HG03060 (cell line): ENCODE data around the gene CLN5.
"Not testable (repeated sequence)": the region's sequence is repeated elsewhere in the genome, so short reads cannot be mapped to it uniquely, and the experiment has no call there.

ENCODE experiments used
- ATAC-seq: cut with Tn5 transposase; IDR thresholded peaks from one replicate; pipeline ENCODE4 v1.9.1; 2021; ENCODE audit warnings: low read depth, moderate number of reproducible peaks; ENCODE audit not compliant: unreplicated experiment

CLN5 gene

DNA sequence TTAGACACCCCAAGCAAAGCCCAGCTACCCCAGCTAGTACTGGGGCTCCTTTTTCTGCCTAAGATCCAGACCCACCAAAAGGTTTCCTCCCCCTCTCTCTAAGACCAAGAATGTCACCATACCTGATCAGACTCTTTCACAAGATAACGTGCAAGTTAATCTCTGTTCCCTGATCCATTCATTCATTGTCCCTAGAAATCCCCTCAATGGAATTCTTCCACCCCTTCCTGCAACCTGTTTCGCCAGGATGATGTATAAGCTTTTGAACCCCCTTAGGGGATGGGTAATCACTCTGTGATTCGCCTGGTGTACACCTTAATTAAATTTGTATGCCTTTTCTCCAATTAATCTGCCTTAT, 17.3 kb upstream of the CLN5 start:
- no peak for ATAC-seq

- no peak for ATAC-seq
Observed at GRCh38 chr13:76975863-76976262, 16.0 kb upstream of the CLN5 start.

GRCh38 chr13:76976490-76976889, 15.4 kb upstream of the CLN5 start:
- no peak for ATAC-seq

DNA sequence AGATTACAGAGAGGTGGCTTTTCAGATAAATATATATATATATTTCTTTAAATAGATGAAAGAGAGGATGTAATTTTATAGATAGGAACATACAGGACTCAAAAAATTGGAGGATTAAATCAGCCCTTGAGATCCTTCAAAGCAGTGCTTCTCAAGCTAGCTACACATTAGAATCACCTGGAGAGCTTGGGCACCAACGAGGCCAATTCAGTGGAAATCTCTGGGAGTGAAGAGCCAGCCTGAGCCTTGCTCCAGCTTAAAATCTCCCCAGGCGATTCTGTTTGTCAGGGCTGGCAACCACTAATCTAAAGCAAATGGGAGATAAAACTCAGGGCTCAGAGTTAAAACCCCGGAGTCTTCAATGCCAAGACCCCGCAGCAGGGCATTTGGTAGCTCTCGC, 15.0 kb upstream of the CLN5 start:
- ATAC-seq: no peak

DNA sequence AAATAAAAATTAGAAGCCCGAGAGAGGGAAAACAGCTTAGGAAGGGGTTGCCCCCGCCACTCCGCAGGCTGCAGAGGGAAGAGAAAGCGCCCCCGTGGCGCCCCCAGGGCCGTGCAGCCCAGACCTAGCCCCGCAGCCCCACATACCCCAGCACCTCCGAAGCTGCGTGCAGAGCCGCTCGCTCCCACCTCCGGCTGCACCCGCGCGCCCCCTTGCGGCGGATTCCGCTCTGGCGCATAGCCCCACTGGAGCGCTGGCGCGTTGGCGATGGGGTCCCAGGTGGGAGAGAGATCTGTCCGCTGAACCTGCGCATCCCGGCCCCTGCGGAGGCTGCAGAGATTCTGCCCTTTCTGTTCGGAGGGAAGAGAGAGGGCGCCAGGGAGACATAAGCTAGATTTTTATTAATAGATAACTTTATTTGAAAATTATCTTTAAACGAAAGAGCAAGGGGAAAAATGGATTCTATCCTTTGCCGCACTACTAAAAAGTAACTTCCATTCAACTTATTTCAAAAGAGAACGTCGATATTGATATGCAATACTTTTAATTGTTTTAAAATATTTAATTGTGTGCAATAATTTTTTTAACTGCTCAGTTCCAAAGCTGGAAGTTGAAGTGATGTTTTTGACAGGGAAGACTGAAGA, 11.7 kb upstream of the CLN5 start:
- ATAC-seq: peak; percentile 92

DNA sequence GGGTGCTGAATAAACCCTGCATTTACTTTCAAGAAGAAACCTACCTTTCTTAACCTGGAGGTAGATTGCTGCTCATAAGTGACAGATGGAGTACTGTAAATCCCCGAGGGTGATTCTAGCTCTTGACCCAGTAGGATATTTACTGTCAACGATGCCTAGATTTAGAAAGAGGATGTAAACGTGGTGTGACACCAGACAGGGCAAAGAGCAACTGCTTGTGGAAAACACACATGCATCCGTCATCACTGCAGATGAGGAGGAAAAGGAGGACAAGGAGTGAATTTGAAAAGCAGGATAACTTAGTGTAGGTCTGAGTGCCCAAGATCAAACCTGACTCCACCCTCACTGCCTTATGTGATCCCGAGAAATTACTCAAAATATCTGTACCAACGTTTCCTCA, 9.8 kb upstream of the CLN5 start:
- ATAC-seq: no peak

DNA sequence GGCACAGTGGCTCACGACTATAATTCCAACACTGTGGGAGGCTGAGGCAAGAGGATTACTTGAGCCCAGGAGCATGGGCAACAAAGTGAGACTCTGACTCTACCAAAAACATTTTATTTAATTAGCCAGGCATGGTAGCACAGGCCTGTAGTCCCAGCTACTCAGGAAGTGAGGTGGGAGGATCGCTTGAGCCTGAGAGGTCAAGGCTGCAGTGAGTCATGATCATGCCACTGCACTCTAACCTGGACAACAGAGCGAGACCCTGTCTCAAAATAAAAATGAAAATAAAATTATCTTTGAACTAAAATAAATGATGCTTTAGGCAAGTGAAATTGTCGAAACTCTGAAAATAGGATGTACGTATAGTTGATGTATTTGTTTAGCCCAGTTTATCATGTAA, 8.2 kb upstream of the CLN5 start:
- no peak for ATAC-seq

GRCh38 chr13:76991432-76991795, 467 bp upstream of the CLN5 start:
- ATAC-seq: peak; percentile 58

DNA sequence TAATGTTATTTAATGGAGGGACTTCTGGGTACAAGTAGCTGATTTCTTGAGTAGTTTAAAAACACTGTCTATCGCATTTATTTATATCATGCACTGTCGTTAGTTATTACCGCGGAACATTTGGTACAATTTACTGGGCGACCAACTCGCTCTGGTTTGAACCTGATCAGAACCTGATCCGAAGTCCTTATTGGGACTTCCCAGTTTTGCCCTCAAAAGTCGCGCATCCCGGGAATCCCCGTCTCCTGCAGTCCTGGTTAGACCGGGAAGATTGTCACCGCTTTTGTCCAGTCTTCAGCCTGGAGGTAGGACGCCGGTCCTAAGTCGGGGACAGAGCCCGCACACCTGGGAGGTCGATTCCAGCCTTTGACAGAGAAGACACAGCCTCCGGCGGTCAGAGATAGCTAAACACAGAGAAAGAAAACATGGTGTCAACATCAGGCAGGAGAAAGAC, 694 bp downstream of the CLN5 start:
- ATAC-seq: no peak

DNA sequence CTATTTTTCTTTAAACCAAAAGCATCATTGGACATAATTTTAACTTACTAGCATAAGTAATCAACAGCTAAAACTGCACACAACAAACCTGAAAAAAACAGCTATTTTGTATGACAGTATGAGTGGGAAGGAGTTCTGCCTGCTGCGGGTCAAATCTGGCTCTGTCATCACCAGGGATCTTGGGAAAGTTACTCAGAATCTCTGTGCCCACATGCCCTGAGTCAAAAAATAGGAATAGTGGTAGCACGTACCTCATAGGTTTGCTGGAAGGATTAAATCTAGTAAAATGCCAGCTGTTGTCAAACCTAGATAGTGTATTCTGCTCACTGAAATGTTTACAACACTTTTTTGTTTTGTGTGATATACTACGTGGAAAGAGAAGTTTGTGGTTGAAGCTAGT, 1.1 kb downstream of the CLN5 start:
- no peak for ATAC-seq

- no peak for ATAC-seq
Observed at GRCh38 chr13:76993473-76993872, 1.6 kb downstream of the CLN5 start.

DNA sequence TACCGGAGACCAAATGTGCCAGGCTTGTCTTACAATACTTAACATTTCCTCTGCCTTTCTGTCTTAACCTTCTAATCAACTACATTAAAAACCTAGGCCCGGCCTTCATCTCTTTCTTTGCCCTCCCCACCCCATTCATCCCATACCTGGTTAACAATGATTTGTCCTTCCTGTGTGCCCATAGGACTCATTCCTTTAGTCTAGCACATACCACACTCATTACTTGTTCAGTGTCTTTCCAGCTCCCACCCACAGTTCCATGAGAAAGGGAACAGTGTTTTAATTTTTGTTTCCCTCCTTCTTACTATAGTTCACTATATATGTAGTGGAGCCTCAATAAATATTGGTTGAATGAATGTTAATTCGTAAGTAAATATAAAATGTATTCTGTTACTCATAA, 2.4 kb downstream of the CLN5 start:
- no peak for ATAC-seq

GRCh38 chr13:77000475-77000874, 8.6 kb downstream of the CLN5 start:
- ATAC-seq: no peak

DNA sequence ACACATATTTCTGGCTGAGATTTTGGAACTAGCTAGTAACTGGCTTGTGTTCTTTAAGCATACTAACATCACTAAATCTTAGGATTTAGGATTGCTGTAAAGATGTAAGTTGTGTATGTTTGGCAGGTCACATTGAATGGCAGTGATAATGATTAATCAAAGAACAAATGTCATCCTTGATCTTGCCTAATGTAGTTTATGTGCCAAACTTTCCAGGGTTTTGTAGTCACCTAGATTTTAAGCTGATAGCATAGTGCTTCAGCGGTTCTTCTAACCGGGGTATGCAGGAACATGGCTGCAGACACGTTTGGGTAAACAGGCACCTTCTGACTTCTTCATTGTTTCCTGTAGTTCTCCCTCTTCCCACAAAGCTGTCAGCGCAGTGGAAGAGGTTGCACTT, 9.7 kb downstream of the CLN5 start:
- ATAC-seq: no peak

- ATAC-seq: no peak
Observed at GRCh38 chr13:77001963-77002587, 10.2 kb downstream of the CLN5 start.

DNA sequence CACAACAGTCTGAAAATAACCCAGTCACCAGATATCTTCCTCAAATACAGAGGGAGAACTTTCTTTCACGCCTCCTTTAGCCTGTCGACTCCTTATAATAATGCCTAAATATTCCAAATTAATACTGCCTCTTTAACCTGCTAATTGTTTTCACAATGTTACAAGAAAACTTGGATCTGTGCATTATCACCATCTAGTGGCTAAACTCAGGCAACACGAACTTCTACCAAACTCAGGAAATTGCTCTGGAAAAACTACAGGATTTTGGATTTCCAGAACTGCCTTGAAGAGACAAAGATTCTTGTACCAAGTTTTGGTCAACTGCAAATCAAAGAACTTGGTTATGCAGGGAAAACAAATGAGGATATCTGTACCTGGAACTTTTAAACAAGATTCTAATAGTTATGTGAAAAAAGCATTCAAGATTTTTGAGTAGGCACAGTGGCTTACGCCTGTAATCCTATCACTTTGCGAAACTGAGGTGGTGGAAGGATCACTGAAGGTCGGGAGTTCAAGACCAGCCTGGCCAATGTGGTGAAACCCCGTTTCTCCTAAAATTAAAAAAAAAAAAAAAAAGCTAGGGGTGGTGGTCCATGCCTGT, 10.8 kb downstream of the CLN5 start:
- no peak for ATAC-seq

DNA sequence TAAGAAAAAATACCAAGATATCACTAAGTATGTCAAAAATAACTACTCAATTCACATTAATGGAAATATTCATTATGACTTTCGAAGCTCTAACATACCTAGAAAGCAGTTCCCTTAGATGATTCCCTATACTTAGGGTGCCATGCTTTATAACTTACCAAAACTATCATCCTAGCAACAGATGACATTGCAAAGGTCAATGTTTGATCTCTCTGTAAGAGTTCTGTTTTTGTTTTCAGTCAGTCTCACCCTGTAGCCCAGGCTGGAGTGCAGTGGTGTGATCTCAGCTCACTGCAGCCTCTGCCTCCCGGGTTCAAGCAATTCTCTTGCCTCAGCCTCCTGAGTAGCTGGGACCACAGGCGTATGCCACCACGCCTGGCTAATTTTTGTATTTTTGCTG, 16.5 kb downstream of the CLN5 start:
- not testable (repeated sequence) for ATAC-seq

DNA sequence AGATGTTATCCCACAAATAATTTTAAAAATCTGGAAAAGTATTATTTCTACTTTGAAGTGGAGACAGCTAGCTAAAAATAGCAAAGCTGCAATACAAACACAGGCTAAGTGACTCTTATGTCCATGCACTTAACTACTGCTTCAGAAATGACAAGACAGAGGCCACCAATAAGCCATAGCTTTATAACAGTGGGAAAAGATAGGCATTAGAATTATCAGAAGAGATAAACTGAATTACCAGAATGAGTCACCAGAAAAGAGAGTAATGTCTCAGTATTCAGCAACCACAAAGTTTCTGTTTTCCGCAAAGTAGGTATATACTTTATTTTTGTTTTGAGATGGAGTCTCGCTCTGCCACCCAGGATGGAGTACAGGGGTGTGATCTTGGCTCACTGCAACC, 17.1 kb downstream of the CLN5 start:
- no peak for ATAC-seq

DNA sequence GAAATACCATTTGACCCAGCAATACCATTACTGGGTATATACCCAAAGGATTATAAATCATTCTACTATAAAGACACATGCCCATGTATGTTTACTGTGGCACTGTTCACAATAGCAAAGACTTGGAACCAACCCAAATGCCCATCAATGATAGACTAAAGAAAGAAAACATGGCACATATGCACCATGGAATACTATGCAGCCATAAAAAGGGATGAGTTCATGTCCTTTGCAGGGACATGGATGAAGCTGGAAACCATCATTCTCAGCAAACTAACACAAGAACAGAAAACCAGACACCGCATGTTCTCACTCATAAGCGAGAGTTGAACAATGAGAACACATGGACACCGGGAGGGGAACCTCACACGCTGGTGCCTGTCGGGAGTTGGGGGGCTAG, 17.8 kb downstream of the CLN5 start:
- ATAC-seq: not testable (repeated sequence)

DNA sequence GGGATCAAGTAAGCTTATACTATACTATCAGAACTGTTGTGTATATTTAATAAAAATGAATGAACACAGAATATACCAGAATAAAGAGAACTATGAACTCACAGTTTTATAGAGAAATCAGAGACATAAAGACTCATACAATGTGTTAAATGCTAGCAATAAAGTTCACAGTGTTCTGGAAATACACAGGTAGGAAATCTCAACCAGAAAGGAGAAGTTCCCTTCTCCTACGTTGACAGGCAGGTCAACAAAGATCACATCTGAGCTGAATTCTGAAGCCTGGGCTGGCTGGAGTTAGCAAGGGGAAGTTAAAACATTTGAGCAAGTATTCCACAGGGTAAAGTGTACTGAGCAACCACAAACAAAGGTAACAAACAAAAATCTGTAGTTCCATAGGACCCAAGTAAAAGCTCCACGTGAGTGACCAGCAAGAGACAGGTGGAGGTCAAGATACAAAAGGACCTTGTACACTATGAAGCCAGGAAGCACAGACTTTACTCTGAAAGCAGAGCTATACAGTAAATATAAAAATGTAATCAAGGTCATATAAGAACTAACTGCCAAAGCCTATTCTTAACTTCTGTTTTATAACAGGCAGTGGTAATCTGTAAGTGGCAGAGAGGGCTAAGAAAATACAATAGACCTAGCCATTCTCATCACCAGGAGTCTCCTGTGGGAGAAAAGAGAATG, 22.1 kb downstream of the CLN5 start:
- ATAC-seq: no peak

GRCh38 chr13:77014906-77015685, 23.2 kb downstream of the CLN5 start:
- ATAC-seq: no peak
